HG03457 (cell line): Measurements from ENCODE around the gene TRIP4.
"Not testable (repeated sequence)": the region's sequence is repeated elsewhere in the genome, so short reads cannot be mapped to it uniquely, and the experiment has no call there.

Experiments
- ATAC-seq: cut with Tn5 transposase; IDR thresholded peaks from one replicate; pipeline ENCODE4 v1.9.1; 2021; ENCODE audit warnings: moderate number of reproducible peaks; ENCODE audit not compliant: unreplicated experiment

The TRIP4 gene

GRCh38 chr15:64483749-64484148, 96.1 kb downstream of the TRIP4 start:
- ATAC-seq, result no peak

- ATAC-seq, result no peak
These were observed 98.2 kb downstream of the TRIP4 start for GRCh38 chr15:64485796-64486195.

- ATAC-seq, result no peak
These were observed 103.1 kb downstream of the TRIP4 start for GRCh38 chr15:64490598-64491259.

DNA sequence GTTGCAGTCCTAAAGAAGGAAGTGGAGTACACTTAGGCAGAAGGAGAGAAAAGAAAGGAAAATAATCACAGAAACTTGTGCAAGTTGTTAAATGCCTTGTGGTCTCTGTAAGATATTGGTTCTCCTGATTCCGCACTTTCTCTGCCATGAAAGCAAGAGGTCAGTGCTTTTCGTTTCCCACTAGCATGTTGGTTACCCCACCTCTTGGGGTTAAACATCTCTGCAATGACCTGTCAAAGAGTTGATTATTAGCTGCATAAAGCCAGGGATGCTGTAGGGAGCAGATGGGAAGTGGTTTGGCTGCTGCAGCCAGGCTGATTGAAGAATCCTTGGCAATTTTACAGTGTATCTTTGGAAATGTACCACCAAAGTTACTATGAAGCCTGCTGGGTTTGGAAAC, 106.0 kb downstream of the TRIP4 start:
- no peak for ATAC-seq

DNA sequence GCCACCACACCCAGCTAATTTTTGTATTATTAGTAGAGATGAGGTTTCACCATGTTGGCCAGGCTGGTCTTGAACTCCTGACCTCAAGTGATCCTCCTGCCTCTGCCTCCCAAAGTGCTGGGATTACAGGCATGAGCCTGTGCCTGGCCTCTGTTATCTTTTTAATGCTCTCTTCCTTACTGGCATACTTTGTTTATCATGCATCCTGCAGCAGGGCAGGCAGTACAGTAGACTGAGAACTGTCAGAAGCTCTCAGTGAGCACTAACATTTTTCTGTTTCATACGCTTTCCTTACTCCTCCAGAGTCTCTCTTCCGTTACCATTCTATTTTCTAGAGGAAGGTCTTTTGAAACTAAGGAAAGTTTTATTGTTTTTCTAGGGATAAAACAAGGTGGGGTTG, 108.3 kb downstream of the TRIP4 start:
- ATAC-seq, result not testable (repeated sequence)

- no peak for ATAC-seq
These were observed 113.2 kb downstream of the TRIP4 start for GRCh38 chr15:64500695-64501395.

GRCh38 chr15:64501396-64501715, 113.7 kb downstream of the TRIP4 start:
- ATAC-seq, result no peak

- no peak for ATAC-seq
These were observed 114.5 kb downstream of the TRIP4 start for GRCh38 chr15:64502151-64502550.

- no peak for ATAC-seq
These were observed 114.9 kb downstream of the TRIP4 start for GRCh38 chr15:64502551-64502950.

DNA sequence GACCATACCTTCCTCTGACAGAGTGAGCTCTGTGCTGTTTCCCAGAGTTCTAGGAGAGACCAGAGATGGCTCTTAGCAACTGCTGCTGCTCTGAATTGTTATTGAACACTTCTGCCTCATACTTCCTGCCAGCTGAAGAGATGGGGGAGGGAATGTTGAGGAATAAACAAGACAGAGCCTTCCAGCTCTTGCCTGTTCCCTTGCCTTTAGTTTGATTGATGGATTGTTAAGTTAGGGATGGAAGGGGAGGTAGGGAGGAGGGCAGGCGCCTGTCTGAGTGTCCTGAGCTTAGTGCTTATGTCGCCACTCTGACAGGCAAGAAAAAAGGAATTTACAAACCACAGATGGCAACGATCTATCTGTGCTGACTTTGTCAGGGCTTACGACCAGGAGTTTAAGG, 115.6 kb downstream of the TRIP4 start:
- ATAC-seq, result no peak

DNA sequence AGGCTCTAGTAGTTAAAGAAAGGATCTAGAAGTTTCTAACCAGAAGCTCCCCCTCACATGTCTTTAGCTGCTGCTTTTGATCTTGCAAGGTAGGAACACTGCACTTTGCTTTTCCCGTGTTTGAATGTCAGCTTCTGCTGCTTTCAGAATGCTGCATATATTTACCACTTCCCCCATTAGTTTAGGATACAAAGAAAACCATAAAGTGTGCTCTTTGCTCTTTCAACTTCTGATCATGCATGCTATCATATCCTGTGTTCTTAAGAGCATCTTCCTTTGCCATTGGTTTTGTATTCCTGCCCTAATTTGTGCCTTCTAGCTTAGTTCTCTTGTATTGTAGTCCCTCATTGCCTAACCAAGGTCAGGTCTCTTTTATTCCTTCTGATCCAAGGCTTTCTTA, 116.0 kb downstream of the TRIP4 start:
- no peak for ATAC-seq
